ENCODE results near the gene SRCAP.

Gene SRCAP

GRCh38 chr16:30731411-30731810 is 32.4 kb downstream of the SRCAP start:
- DNase-seq (ENCODE audit: low read depth in 2 of 2) = no peak

- no peak for DNase-seq (ENCODE audit: low read depth in 2 of 2)
Measured at GRCh38 chr16:30736995-30737793, 38.2 kb downstream of the SRCAP start.

GRCh38 chr16:30737794-30738648 is 39.0 kb downstream of the SRCAP start:
- no peak for DNase-seq (ENCODE audit: low read depth in 2 of 2)

- DNase-seq (ENCODE audit: low read depth in 2 of 2) = no peak
Measured at GRCh38 chr16:30738984-30739951, 40.3 kb downstream of the SRCAP start.

GRCh38 chr16:30740364-30741251 is 41.6 kb downstream of the SRCAP start:
- no peak for DNase-seq (ENCODE audit: low read depth in 2 of 2)

GRCh38 chr16:30741461-30741914 is 42.5 kb downstream of the SRCAP start:
- DNase-seq (ENCODE audit: low read depth in 2 of 2) = no peak

- DNase-seq (ENCODE audit: low read depth in 2 of 2) = no peak
Measured at GRCh38 chr16:30743716-30744115, 44.7 kb downstream of the SRCAP start.

- no peak for DNase-seq (ENCODE audit: low read depth in 2 of 2)
Measured at GRCh38 chr16:30744183-30744582, 45.2 kb downstream of the SRCAP start.

- DNase-seq (ENCODE audit: low read depth in 2 of 2) = no peak
Measured at GRCh38 chr16:30745082-30745481, 46.1 kb downstream of the SRCAP start.

GRCh38 chr16:30746638-30747175 is 47.7 kb downstream of the SRCAP start:
- DNase-seq (ENCODE audit: low read depth in 2 of 2) = no peak

GRCh38 chr16:30747331-30747730 is 48.4 kb downstream of the SRCAP start:
- DNase-seq (ENCODE audit: low read depth in 2 of 2) = no peak

GRCh38 chr16:30747799-30748633 is 49.0 kb downstream of the SRCAP start, which contains the start of gene PHKG2:
Gene PHKG2, plus strand, starts transcription at chr16:30748425. Its CDS starts 396 bp downstream, at chr16:30748821.
- peak; percentile 88 to 89 for DNase-seq (ENCODE audit: low read depth in 2 of 2)

GRCh38 chr16:30748634-30749445 is 49.9 kb downstream of the SRCAP start:
- no peak for DNase-seq (ENCODE audit: low read depth in 2 of 2)

- no peak for DNase-seq (ENCODE audit: low read depth in 2 of 2)
Measured at GRCh38 chr16:30750201-30750600, 51.2 kb downstream of the SRCAP start.

- no peak for DNase-seq (ENCODE audit: low read depth in 2 of 2)
Measured at GRCh38 chr16:30750876-30751465, 52.0 kb downstream of the SRCAP start.

GRCh38 chr16:30753596-30753995 is 54.6 kb downstream of the SRCAP start:
- DNase-seq (ENCODE audit: low read depth in 2 of 2) = no peak

- DNase-seq (ENCODE audit: low read depth in 2 of 2) = no peak
Measured at GRCh38 chr16:30755955-30756780, 57.2 kb downstream of the SRCAP start.
